Activated naive CD4-positive, alpha-beta T cell (primary cell): ENCODE measurements around the gene CETN2.
"Not testable (repeated sequence)": the region's sequence is repeated elsewhere in the genome, so short reads cannot be mapped to it uniquely, and the experiment has no call there.

Source experiments
- DNase-seq, 4 experiments: peaks; one replicate each; lab custom pipeline; 2025; lab: John Stamatoyannopoulos, UW

Gene CETN2

DNA sequence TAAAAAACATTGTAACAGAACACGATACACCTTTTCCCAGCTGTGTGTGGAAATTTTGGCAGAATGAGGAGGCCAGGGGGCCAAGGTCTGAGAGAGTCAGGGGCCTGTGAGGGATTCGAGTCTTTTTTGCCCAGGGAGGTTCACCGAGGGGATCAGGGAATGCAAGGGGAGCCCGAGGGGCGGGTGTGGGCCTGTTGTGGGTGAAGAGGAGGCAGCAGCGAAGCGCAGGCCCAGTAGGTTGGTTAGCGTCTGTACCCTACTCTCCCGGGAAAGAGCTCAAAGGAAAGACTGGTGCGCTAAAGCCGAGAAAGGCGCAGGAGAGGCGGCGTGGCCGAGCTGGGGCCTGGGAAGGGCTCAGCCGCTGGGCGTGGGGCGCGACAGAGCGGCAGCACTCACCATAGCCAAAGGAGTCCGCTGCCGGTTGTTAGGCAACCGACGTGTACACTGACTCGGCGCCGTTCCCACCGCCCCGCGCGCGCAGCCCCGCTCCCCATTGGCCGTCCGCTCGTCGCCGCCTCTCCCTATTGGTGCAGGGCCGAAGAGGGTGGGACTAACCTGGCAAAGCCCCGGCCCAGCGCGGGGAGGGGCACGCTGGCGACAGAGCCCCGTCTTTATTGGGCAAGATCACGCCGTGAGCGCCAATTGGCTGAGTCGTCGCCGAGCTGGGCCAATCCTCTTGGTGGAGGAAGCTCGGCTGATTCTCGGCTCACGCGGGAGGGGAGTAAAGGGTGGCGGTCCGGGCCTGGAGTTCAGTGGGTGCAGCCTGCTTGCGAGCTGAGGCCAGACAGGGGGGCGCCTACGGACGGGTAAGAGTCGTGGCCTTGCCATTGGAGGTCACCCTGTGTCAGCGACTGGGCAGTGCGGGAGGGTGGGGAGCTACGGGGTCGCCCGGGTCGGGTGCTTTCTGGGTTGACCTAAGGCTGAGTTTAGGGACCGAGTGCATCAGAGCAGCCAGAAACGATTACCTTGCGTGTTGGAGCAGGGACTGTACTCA lies at the start of gene CETN2, which contains the start of gene NSDHL:
CETN2 (minus strand) TSS at position 446 of the 994 bp plus-strand sequence; CDS start at position 399, 47 bp downstream.
NSDHL (plus strand) TSS at position 752 of the 994 bp plus-strand sequence. CDS start 15,262 bp downstream, outside the sequence.
- peak; percentile 82 to 92 (median 86) for DNase-seq

DNA sequence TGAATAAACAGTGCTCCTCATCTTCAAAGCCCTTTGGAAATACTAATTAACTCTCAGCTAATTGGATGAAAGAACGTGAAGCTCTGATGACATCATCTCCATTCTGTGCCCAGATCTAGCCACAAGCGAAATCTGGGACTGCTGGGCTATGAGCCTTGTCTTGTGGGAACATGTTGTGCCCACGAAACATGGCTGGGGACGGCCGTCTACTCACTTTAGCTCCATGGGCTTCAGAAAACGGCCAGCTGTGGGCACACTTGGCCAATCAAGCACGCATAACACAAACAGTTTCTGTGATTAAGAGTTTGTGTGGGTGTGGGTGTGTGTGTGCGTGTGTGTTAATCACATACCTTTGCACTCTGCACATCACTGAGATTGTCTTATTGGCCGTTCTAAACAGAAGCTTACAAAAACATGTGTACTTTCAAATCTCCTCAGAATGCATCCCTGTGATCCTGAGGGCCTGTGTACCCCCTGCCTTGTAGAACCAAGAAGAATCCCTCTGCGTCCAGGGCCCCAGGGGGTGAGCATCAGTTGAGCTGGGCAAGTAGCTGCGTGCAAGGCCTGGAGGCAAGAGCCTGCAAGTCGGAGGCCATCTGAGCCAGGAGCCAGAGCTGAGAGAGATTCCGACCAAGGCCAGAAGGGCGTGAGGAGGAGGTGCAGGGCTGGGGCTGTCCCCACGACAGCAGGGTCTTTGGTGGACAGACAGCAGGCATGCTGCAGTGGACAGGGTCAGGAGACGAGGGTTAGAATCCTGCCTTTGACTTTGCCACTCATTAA lies 48.6 kb upstream of the CETN2 start:
- DNase-seq, result no peak

DNA sequence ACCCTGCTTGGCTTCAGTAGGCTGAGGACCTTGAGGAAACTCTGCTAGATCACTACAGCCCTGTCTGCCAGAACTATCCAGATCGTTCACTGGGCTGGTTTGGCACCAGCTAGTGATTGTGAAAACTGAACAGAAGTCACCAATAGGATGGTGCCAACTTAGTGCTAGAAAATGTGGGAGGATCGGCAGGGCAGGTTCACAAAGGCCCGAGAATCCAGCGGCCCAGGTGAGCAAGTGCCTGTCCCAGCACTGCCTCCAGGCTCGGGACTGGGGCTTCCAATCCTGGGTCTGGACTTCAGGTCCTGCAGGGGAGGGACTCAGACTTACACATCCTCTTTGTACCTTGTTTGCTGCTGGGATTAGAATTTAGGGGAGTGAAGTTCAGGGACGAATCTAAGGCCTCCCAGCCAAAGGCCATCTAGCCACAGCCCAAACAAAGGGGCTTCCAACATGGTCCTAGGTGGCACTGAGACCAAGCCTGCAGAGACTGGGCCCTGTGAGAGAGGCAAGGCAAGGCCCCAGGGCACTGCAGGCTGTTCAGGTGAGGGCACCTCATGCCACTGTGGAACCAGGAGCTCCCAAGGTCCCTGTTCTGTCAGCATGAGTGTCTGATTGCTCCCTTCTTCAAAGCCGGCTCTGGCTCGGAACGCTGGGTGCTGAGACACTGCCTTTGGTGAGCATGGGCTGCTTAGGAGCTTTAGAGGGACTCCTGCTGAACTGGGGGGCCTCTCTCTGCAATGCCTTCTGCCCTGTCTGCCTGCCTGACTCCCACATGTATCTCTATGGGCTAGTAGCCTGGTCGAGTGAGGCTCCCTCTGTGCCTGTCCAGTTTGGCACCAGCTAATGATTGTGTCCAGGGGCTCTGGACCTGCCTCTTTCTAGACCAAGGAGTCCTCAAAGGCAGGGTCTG lies 46.6 kb upstream of the CETN2 start:
- no peak for DNase-seq

DNA sequence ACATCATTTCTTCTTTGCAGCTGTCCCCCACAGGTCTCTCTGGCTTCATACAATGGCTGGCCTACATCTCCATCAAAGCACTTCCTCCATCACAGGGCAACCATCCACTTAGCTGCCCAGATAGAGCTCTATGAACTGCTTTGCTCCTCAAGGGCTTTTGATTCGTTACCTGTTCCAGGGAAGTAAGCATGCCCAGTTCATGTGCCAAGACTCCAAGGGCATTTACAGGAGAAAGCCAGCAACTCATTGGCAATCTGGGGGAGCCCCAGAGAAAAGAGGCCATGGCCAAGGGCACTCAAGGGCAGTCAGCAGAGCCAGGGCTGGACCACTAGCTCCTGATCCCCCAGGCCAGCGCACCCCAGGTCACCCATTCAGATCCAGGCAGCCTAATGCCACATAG lies 42.8 kb upstream of the CETN2 start:
- DNase-seq, result no peak

DNA sequence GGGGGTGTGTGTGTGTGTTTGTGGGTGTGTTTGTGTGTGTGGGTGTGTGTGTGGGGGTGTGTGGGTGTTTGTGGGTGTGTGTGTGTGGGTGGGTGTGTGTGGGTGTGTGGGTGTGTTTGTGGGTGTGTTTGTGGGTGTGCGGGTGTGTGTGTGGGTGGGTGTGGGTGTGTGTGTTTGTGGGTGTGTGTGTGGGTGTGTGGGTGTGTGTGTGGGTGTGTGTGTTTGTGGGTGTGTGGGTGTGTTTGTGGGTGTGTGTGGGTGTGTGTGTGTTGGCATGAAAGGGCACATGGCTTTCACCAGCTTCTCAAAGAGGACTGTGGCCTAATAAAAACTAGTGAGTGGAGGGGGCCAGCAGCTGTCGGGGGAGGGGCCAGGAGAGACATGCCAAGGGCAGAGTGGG lies 42.0 kb upstream of the CETN2 start:
- DNase-seq, result no peak

DNA sequence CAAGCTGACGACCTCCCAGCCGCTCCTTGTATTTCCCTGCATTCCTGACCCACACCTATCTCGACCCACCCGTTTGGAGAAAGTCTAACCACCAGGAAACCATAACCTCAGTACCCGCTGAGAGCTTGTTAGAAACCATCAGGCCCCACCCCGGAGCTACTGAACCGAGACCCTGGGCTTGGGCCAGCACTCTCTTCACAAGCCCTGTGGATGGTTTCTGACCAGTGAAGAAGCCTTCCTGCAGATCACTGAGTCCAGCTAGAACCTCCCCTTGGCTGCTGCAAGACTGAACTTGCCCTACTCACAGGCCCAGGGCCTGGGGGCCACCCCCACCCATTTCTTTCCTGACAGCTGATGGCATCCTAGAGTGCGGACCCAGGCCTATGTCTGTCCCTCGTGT lies 40.7 kb upstream of the CETN2 start:
- no peak for DNase-seq

DNA sequence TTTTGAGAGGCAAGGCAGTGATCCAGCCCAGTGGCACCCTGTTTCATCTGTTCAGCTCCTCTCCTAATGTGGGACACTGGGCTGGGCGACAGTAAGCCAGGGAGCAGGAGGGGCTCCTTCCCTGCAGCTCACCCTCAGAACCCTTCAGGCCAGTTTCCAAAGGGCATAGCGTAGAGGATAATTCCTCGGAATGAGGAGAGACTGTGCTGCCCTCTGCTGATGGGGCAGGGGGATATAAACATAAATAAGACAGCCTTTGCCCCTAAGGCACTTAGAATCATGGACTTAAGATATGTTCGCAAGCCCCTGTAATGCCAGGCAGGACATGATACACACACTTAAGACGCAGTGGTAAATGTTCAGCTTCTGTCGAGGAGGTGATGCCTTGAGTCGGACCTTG lies 39.4 kb upstream of the CETN2 start:
- no peak for DNase-seq

DNA sequence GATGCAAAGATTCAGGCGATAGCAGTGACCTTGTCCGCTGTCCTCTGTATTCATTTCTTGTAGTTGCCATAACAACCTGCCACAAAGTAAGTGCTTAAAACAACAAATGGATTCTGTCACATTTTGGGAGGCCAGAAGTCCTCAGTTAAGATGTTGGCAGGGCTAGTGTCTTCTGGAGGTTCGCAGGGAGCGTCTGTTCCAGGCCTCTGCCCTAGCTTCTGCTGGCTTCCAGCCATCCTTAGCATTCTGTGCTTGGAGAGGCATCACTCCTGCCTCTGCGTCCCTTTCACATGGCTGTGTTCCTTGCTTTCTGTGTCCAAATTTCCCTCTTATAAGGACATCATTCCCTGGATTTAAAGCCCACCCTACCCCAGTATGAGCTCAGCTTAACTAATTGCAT lies 35.8 kb upstream of the CETN2 start:
- no peak for DNase-seq

DNA sequence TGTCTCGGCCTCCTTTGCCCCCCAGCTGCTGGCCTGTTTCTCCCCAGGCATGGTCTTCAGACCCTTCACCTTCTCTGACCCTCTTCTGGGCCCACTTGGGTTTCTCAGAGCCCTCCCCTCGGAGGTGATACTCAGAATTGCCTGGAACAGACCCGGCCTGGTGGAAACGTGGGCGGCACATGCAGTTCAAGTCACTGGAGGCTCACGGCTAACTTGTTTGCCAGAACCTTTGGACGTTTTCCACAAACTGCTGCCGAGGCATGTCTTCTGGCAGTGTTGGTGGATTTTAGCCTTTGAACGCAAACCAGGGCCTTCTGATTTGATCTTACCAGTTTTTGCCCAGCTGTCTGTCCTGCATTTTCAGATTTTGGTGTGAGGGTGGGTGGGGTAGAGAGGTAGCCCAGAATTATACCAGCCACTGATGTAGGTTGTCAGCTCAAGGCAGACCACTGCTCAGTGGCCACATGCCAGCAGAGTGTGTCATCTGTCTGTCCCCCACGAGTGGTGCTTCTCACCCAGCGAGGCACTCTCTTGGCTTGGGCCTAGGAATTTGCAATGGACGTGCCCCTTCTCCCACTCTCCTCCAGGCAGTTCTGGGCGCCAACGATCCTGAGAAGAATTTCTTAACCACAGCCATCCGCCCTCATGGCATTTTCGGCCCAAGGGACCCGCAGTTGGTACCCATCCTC lies 34.8 kb upstream of the CETN2 start:
- DNase-seq, result no peak

DNA sequence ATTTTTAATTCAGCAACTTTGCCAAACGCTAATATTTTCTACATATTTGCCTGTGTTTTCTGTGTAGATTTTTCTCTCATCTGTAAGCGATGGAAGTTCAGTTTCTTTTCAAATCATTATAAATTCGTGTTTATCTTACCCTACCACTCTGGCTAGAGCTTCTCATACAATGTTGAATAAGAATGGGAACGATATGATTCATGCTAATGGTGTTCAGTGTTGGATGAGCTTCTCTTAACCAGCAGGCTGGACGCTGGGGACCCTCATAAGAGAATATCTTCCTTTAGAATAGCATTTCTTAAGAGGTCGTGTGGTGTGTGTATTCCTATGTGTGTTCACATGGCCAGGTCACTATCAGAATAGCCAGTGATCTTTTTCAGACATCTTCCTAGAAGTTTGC lies 31.3 kb upstream of the CETN2 start:
- no peak for DNase-seq

DNA sequence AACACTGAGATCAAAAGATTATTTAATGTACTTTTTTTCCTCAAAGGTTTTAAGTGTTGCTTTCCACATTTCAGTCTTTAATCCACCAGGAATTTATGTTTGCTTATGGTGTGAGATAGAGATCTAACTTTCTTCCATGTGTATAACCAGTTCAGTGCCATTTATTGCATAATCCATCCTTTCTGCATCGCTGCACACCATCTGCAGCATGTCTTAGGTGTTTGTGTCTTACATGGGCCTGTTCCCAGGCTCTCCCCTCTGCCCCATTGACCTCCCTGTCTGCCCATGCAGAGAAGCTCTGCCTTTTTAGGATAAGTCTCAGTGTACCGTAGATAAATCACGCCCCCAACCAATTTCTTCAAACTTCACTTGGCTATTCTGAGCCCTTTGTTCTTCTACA lies 30.6 kb upstream of the CETN2 start:
- no peak for DNase-seq

DNA sequence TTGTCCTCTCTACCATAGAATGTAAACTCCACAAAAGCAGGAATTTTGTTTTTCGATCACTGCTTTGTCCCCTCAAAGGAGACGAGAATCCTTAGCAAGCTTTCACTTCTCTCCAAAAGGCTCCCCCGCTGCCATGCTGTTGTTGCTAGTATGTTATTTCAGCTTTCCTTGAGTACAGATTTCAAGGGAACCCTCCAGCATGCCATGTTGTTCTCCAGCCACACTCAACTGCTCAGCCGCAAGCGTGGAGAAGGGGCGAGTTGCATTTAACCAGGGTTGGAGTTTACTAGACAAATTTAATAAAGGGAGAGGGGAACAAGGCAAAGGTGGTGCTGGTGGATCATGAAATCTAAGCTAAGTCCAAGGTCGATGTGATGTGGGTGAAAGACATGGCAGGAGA lies 23.4 kb upstream of the CETN2 start:
- no peak for DNase-seq

DNA sequence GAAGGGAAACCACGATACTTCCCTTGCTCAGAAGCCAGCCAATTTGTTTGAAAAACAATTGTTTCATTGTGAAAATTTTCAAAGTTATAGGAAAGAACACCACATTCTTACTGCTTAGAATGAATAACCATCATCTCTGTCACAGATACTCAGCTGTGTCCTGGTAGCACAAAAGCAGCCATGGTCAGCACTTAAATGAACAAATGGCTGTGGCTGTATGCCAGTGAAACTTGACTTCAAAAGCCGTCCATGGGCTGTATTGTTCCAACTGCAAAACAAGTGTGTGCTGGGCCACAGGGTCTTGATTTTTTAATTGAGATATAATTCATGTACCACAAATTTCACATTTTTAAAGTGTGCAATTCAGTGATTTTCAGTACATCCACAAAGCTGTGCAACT lies 19.9 kb upstream of the CETN2 start:
- no peak for DNase-seq

DNA sequence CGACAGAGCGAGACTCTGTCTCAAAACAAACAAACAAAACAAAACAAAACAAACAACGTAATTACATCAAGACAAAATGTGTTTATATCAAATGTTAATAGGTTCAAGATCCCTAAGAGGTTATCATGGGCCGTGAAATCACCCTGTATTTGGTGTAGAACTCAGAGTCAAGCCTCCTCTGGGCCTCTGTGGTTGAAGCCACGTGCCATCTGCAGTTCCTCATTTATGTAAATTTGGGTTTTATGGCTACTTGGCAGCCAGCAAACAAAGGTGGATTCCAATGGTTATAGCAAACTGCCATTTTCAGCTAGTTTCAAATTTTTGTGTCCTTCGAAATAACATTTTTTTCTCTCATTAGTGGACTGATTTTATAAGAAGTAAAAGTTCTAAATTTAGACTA lies 16.7 kb upstream of the CETN2 start:
- DNase-seq, result no peak

DNA sequence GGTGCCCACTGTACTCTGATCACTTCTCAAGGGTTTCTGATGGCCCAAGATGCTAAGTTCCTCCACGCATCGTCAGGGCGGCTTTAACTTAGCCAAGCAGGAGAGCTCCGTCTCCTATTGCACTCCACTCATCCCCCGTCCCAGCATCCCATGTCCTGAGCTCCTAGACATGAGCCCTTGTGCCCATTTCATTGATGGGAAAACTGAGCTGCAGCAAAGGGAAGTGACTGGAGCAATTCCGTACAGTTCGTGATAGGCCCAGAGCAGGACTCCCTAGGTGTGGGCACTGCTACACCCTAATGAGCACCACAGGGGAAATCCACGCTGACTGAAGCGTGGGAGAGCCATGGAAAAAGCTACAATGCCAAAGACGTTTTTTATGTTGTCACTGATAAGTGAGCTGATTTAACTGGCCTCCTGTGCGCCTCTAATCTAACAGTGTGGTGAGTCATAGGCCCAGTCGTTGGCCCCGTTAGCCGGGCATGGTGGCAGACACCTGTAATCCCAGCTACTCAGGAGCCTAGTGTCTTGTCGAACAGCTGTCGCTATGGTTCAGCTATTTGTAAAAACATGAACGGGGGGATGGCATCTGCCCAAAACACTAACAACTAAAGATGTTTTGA lies 15.2 kb upstream of the CETN2 start:
- no peak for DNase-seq

DNA sequence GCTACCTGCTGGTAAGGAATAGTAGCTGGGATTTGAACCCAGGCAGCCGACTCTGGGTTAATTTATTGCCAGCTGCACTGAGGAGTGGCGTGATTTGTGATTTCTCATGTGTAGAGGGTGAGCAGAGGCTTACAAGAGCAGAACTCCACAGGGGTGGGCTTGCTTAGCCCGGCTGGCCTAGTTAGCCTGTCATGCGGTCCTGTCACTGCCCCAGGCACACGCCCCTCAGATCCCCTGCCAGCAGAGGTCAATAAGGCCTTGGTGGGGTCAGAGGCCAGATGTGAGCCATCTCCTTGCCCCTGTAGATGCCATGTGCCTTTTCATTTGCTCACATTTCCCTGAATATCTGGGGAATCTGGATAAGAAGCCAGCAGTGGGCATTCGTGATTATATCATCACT lies 13.7 kb upstream of the CETN2 start:
- no peak for DNase-seq

DNA sequence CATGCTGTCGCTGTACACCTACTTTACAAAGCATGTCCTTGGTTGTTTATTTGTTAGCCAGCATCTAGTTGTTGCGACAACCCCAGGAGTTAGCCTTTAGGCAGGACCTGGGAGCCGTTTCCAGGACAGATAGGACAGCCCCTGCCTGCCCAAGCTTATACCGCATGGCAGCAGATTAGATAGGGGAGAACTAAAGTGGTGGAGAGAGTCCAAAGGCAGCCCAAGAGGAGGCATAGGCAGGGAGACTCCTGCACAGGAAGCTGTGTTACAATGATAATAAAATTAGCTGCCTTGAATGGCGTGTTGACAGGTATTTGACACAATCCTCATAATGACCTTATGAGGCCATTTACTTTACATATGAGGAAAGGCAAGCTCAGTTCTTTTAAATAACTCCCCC lies 13.3 kb upstream of the CETN2 start:
- no peak for DNase-seq

DNA sequence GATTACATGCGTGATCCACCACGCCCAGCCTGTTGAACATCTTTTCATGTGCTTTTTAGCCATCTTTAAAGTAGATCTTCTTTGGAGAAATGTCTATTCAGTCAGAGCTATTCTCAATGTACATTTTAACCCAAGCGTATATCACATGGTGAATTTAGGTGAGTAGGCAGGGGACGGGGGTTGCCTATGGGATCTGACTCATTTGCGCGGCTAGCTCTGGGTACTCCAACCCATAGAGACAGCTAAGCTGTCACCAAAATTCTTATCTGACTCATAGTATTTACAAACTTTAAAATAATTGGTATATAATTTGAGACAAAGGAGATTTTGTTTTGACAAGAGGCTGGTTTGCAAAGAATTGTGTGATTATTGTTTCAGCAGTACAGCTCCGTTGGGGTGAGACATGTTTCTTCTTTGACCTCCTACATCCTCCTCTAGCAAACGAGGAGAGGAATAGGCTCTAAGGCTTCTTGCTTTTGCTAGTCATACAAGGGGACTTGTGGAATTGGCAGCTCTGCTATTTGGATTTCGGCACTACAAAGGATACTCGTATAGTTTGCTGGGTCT lies 12.3 kb upstream of the CETN2 start:
- no peak for DNase-seq

DNA sequence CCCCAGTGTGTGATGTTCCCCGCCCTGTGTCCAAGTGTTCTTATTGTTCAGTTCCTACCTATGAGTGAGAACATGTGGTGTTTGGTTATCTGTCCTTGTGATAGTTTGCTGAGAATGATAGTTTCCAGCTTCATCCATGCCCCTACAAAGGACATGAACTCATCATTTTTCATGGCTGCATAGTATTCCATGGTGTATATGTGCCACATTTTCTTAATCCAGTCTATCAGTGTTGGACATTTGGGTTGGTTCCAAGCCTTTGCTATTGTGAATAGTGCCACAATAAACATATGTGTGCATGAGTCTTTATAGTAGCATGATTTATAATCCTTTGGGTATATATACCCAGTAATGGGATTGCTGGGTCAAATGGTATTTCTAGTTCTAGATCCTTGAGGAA lies 4.9 kb upstream of the CETN2 start:
- not testable (repeated sequence) for DNase-seq

DNA sequence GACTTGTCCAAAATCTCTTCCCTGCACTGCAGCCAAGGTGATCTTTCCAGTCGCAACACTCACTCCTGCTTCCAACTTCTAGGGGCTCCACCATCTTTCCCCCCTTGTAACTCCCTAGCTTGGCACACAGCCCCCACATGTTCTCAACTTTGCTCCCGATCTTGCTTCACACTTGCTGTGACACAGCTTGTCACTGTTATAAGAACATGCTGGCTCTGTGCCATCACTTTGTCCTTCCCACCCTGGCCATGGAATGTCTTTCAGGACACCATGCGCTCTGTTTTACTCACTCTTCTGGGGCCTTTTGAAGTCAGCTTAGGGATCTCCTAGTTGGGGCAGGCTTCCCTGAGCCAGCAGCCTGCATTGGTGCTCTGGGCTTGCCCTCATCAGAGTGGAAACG lies 2.8 kb upstream of the CETN2 start:
- no peak for DNase-seq
